Endodermal cell (in vitro differentiated cells): ENCODE data around the gene ZNF45. TPM values are rescaled to one million over a fixed set of nuclear protein-coding genes. Genes with fewer than 3 reads are reported as not detected.

ENCODE experiments used
- DNase-seq: peaks from one replicate; pipeline ENCODE4 v3.0.0-alpha.2; 2017
- H3K27ac ChIP-seq: 2 replicates; pipeline ENCODE4 v1.5.1; 2013; ENCODE audit warnings: mild to moderate bottlenecking, low read depth, low read length, moderate library complexity
- H3K27me3 ChIP-seq: 2 replicates; pipeline ENCODE4 v1.6.1; 2013; ENCODE audit warnings: mild to moderate bottlenecking, low read length, moderate library complexity; ENCODE audit not compliant: insufficient read depth, control insufficient read depth, poor library complexity, severe bottlenecking
- H3K36me3 ChIP-seq: 2 replicates; pipeline ENCODE4 v1.7.0; 2013; ENCODE audit warnings: mild to moderate bottlenecking, low read length, moderate library complexity; ENCODE audit not compliant: control insufficient read depth, insufficient read depth
- H3K4me1 ChIP-seq: one replicate; pipeline ENCODE4 v1.7.0; 2013; ENCODE audit warnings: low read length; ENCODE audit not compliant: control insufficient read depth, insufficient read depth
- H3K4me3 ChIP-seq: 2 replicates; pipeline ENCODE4 v1.5.1; 2013; ENCODE audit warnings: mild to moderate bottlenecking, low read length, moderate library complexity
- H3K9ac ChIP-seq: 2 replicates; pipeline ENCODE4 v1.6.1; 2013; ENCODE audit warnings: mild to moderate bottlenecking, low read length, moderate library complexity; ENCODE audit not compliant: poor library complexity, severe bottlenecking; ENCODE audit errors: extremely low read depth
- H3K9me3 ChIP-seq: 2 replicates; pipeline ENCODE4 v1.6.1; 2013; ENCODE audit warnings: mild to moderate bottlenecking, low read length, moderate library complexity; ENCODE audit not compliant: control insufficient read depth
- H3K27ac Mint-ChIP-seq: 2 replicates; pipeline ENCODE4 v1.8.0; 2020; ENCODE audit warnings: mixed read lengths
- H3K27me3 Mint-ChIP-seq: 2 replicates; pipeline ENCODE4 v1.8.0; 2021; ENCODE audit warnings: mild to moderate bottlenecking, mixed read lengths; ENCODE audit not compliant: insufficient read depth
- H3K36me3 Mint-ChIP-seq: 2 replicates; pipeline ENCODE4 v1.8.0; 2020; ENCODE audit warnings: low read depth, mixed read lengths
- H3K4me1 Mint-ChIP-seq: 2 replicates; pipeline ENCODE4 v1.8.0; 2020; ENCODE audit warnings: mixed read lengths
- H3K4me3 Mint-ChIP-seq: 2 replicates; pipeline ENCODE4 v1.8.0; 2020; ENCODE audit warnings: mild to moderate bottlenecking, moderate library complexity, mixed read lengths
- H3K9me3 Mint-ChIP-seq: 2 replicates; pipeline ENCODE4 v1.8.0; 2020; ENCODE audit warnings: mild to moderate bottlenecking, mixed read lengths
- CTCF ChIP-seq: fragments of 200-600 bp; sonication (generic); conservative IDR thresholded peaks from 2 replicates; pipeline ENCODE4 v1.5.0; 2021; ENCODE audit warnings: antibody characterized with exemption, mild to moderate bottlenecking
- WGBS, 2 experiments: methylation state at CpG; one replicate each; pipeline versions ENCODE4 v1.1.5 to v1.1.7; 2013; ENCODE audit warnings: missing lambda C conversion rate in 2 of 2, mixed read lengths in 1 of 2; ENCODE audit not compliant: insufficient coverage in 1 of 2, insufficient read length in 1 of 2; 5-methylcytosine and 5-hydroxymethylcytosine counted together
- total RNA-seq, 2 donors: library from RNA; stranded (reverse); fragmentation: NEBNext Ultra II Directional in 1 of 2; extraction: Animal tissue kit (Norgen Biotek cat#: 25700) in 1 of 2; gene quantifications; 2 replicates in 1 of 2; 3 replicates in 1 of 2; pipeline ENCODE4 v1.2.1, GENCODE V29; 2021

The ZNF45 gene
- total RNA-seq, 2 donors from 2014 or later, result 18.6 to 19.4 TPM

- H3K36me3 ChIP-seq, result peaks cover 36% of the 10 kb centered on the region
- WGBS, 2 experiments, result 50 to 71% methylated on average over 2 to 4 of the region's 4 CpGs
- H3K27me3 ChIP-seq, result no peaks in the 10 kb centered on the region
- H3K4me3 ChIP-seq, result no peak overlapping the region
- H3K4me3 Mint-ChIP-seq, result no peak overlapping the region
- H3K4me1 ChIP-seq, result no peaks in the 10 kb centered on the region
- H3K36me3 Mint-ChIP-seq, result peaks cover 71% of the 10 kb centered on the region
- no peak for DNase-seq
- H3K27ac Mint-ChIP-seq, result no peak overlapping the region
- no peak overlapping the region for H3K27ac ChIP-seq
- H3K27me3 Mint-ChIP-seq, result no peaks in the 10 kb centered on the region
- H3K9me3 Mint-ChIP-seq, result peaks cover 71% of the 10 kb centered on the region
- H3K9ac ChIP-seq, result no peak overlapping the region
- no peak for TF ChIP-seq CTCF
- H3K4me1 Mint-ChIP-seq, result no peaks in the 10 kb centered on the region
- H3K9me3 ChIP-seq, result peaks cover 74% of the 10 kb centered on the region
These were observed 25.3 kb upstream of the ZNF45 start for GRCh38 chr19:43960411-43960810.

DNA sequence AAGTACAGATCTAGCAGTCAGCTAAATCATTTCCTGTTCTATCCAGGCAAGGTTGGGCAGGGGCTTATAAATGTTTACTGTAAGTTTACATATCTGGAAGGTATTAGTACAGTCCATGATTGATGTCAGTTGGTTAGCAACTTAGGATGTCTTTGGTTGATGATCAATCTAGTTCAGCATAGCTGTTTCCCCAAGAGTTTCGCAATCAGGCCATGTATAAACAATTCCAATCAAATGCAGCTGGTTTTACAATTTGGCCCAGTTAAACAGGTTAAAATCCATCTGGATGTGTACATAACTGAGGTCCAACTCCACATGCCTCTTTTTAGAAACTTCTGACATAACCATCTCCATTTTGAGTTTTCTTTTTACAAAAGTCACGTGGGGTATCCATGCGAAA, 22.8 kb upstream of the ZNF45 start:
- H3K4me3 ChIP-seq, result no peak overlapping the region
- H3K27ac ChIP-seq, result no peak overlapping the region
- peaks cover 15% of the 10 kb centered on the region for H3K36me3 ChIP-seq
- H3K36me3 Mint-ChIP-seq, result peaks cover 63% of the 10 kb centered on the region
- 96% methylated on average over 3 of the region's 3 CpGs for WGBS, 2 experiments
- H3K9me3 ChIP-seq, result peaks cover 51% of the 10 kb centered on the region
- peaks cover 48% of the 10 kb centered on the region for H3K9me3 Mint-ChIP-seq
- H3K4me1 Mint-ChIP-seq, result no peaks in the 10 kb centered on the region
- no peaks in the 10 kb centered on the region for H3K4me1 ChIP-seq
- H3K27me3 Mint-ChIP-seq, result no peaks in the 10 kb centered on the region
- no peak overlapping the region for H3K9ac ChIP-seq
- DNase-seq, result no peak
- H3K27ac Mint-ChIP-seq, result no peak overlapping the region
- H3K4me3 Mint-ChIP-seq, result no peak overlapping the region
- no peaks in the 10 kb centered on the region for H3K27me3 ChIP-seq
- no peak for TF ChIP-seq CTCF

GRCh38 chr19:43956827-43957226, 21.7 kb upstream of the ZNF45 start:
- H3K27me3 Mint-ChIP-seq, result peaks cover 3% of the 10 kb centered on the region
- peaks cover 40% of the 10 kb centered on the region for H3K9me3 Mint-ChIP-seq
- no peak overlapping the region for H3K4me3 Mint-ChIP-seq
- H3K27ac Mint-ChIP-seq, result no peak overlapping the region
- Histone ChIP-seq H3K9ac (no peak overlapping the region), H3K27me3 (no peaks in the 10 kb centered on the region), H3K4me1 (no peaks in the 10 kb centered on the region), H3K27ac (no peak overlapping the region), H3K4me3 (no peak overlapping the region), H3K36me3 (peaks cover 11% of the 10 kb centered on the region), H3K9me3 (peaks cover 42% of the 10 kb centered on the region)
- H3K4me1 Mint-ChIP-seq, result no peaks in the 10 kb centered on the region
- H3K36me3 Mint-ChIP-seq, result peaks cover 58% of the 10 kb centered on the region
- WGBS, 2 experiments, result 90 to 93% methylated on average over 1 to 2 of the region's 3 CpGs
- no peak for DNase-seq
- TF ChIP-seq CTCF, result no peak
